Right atrium auricular region (tissue), 2 donors: ENCODE measurements around the gene LAMTOR3. TPM values are rescaled to one million over a fixed set of nuclear protein-coding genes. Genes with fewer than 3 reads are reported as not detected.

Experiments
- DNase-seq: peaks from one replicate; pipeline ENCODE4 v3.0.0-alpha.2; 2019; ENCODE audit warnings: low spot score
- H3K27ac ChIP-seq, 2 donors: fragments of 200-600 bp; sonication (generic); 1 replicate in 1 of 2; 2 replicates in 1 of 2; pipeline ENCODE4 v1.5.1; 2016 to 2019
- H3K27me3 ChIP-seq, 2 donors: fragments of 200-600 bp; sonication (generic); one replicate each; pipeline versions ENCODE4 v1.5.1 to v1.6.0; 2017 to 2019
- H3K36me3 ChIP-seq: fragments of 200-600 bp; sonication (generic); one replicate; pipeline ENCODE4 v1.5.1; 2016
- H3K4me1 ChIP-seq, 2 donors: fragments of 200-600 bp; sonication (generic); one replicate each; pipeline versions ENCODE4 v1.5.1 to v1.6.0; 2017 to 2019
- H3K4me3 ChIP-seq, 2 donors: fragments of 200-600 bp; sonication (generic); 1 replicate in 1 of 2; 2 replicates in 1 of 2; pipeline ENCODE4 v1.5.1; 2017 to 2019; ENCODE audit warnings: mild to moderate bottlenecking in 1 of 2, moderate library complexity in 1 of 2
- H3K9me3 ChIP-seq, 2 donors: fragments of 200-600 bp; sonication (generic); one replicate each; pipeline ENCODE4 v1.5.1; 2019
- CTCF ChIP-seq, 2 donors: fragments of 200-600 bp; sonication (generic); IDR thresholded peaks; one replicate each; pipeline ENCODE4 v1.5.1; 2019; ENCODE audit warnings: antibody characterized with exemption in 2 of 2
- total RNA-seq, 2 donors: library from RNA; depleted of rRNA; stranded (reverse); fragments of >200 nt; gene quantifications; one replicate each; pipeline ENCODE4 v1.1.0, GENCODE V29; 2016

The LAMTOR3 gene
- total RNA-seq, 2 donors from 2014 or later, result 21.8 to 38.9 TPM

GRCh38 chr4:99863804-99864203 lies 30.4 kb downstream of the LAMTOR3 start:
- Histone ChIP-seq H3K4me1 (no peaks in the 10 kb centered on the region), H3K27me3 (no peaks in the 10 kb centered on the region), H3K9me3 (no peaks in the 10 kb centered on the region), H3K4me3 (no peak overlapping the region), H3K36me3 (no peaks in the 10 kb centered on the region), H3K27ac (no peak overlapping the region)
- DNase-seq, result no peak
- no peak for TF ChIP-seq CTCF (IDR thresholded peaks at IDR 0.05)

- H3K4me3 ChIP-seq, result no peak overlapping the region
- DNase-seq, result no peak
- no peaks in the 10 kb centered on the region for H3K4me1 ChIP-seq
- no peaks in the 10 kb centered on the region for H3K36me3 ChIP-seq
- TF ChIP-seq CTCF (IDR thresholded peaks at IDR 0.05), result no peak
- no peaks in the 10 kb centered on the region for H3K27me3 ChIP-seq
- no peaks in the 10 kb centered on the region for H3K9me3 ChIP-seq
- H3K27ac ChIP-seq, result no peak overlapping the region
These were observed 32.9 kb downstream of the LAMTOR3 start for GRCh38 chr4:99861120-99861905.

- no peaks in the 10 kb centered on the region for H3K9me3 ChIP-seq
- TF ChIP-seq CTCF (IDR thresholded peaks at IDR 0.05), result no peak
- H3K27me3 ChIP-seq, result no peaks in the 10 kb centered on the region
- H3K4me3 ChIP-seq, result no peak overlapping the region
- DNase-seq, result no peak
- no peak overlapping the region for H3K27ac ChIP-seq
- H3K36me3 ChIP-seq, result no peaks in the 10 kb centered on the region
- H3K4me1 ChIP-seq, result no peaks in the 10 kb centered on the region
These were observed 33.7 kb downstream of the LAMTOR3 start for GRCh38 chr4:99860521-99860920.

GRCh38 chr4:99859618-99860017 lies 34.6 kb downstream of the LAMTOR3 start:
- Histone ChIP-seq H3K9me3 (no peaks in the 10 kb centered on the region), H3K36me3 (no peaks in the 10 kb centered on the region), H3K4me1 (no peaks in the 10 kb centered on the region), H3K27ac (no peak overlapping the region), H3K4me3 (no peak overlapping the region), H3K27me3 (no peaks in the 10 kb centered on the region)
- no peak for DNase-seq
- TF ChIP-seq CTCF (IDR thresholded peaks at IDR 0.05), result no peak

- Histone ChIP-seq H3K36me3 (no peaks in the 10 kb centered on the region), H3K27ac (no peak overlapping the region), H3K9me3 (no peaks in the 10 kb centered on the region), H3K27me3 (no peaks in the 10 kb centered on the region), H3K4me1 (no peaks in the 10 kb centered on the region), H3K4me3 (no peak overlapping the region)
- TF ChIP-seq CTCF (IDR thresholded peaks at IDR 0.05), result no peak
- no peak for DNase-seq
These were observed 36.9 kb downstream of the LAMTOR3 start for GRCh38 chr4:99857307-99857706.

- DNase-seq, result no peak
- Histone ChIP-seq H3K9me3 (no peaks in the 10 kb centered on the region), H3K4me1 (no peaks in the 10 kb centered on the region), H3K27me3 (no peaks in the 10 kb centered on the region), H3K36me3 (no peaks in the 10 kb centered on the region), H3K27ac (peak overlapping the region in 1 of 2 donors; percentile 28), H3K4me3 (no peak overlapping the region)
- TF ChIP-seq CTCF (IDR thresholded peaks at IDR 0.05), result no peak
These were observed 38.1 kb downstream of the LAMTOR3 start for GRCh38 chr4:99856166-99856565.
